Liver (tissue), 3 donors: ENCODE data around the gene S1PR1.

ENCODE experiments used
- CTCF ChIP-seq: fragments of 150-350 bp; IDR thresholded peaks from 2 replicates; pipeline ENCODE4 v1.5.1; 2017; ENCODE audit warnings: improper control_type of control experiment, low read depth, low read length; ENCODE audit not compliant: missing input control
- MAX ChIP-seq: IDR thresholded peaks from 2 replicates; pipeline ENCODE4 v1.6.1; 2016; ENCODE audit warnings: antibody characterized with exemption
- RAD21 ChIP-seq, 2 donors: IDR thresholded peaks; 2 replicates each; pipeline ENCODE4 v1.6.1; 2016; ENCODE audit warnings: antibody characterized with exemption in 2 of 2, mild to moderate bottlenecking in 2 of 2
- SP1 ChIP-seq: IDR thresholded peaks from 2 replicates; pipeline ENCODE4 v1.6.1; 2018; ENCODE audit warnings: antibody characterized with exemption, mild to moderate bottlenecking
- donor health status: healthy.
- donor health status: healthy.

GRCh38 chr1:101260556-101261350 lies 23.9 kb downstream of the S1PR1 start:
- TF ChIP-seq CTCF (no peak), RAD21 (IDR thresholded peaks at IDR 0.05) (no peak), MAX (no peak), SP1 (no peak)
